Fibroblast of lung (primary cell): ENCODE results near the gene ATPAF2. TPM values are rescaled to one million over a fixed set of nuclear protein-coding genes. Genes with fewer than 3 reads are reported as not detected.
A peak's percentile ranks its signal among the peaks of the same experiment; 100 is the strongest.

Experiments
- DNase-seq, 2 donors: peaks; one replicate each; pipeline versions ENCODE4 v3.0.0 to v3.0.0-alpha.2; 2010; ENCODE audit warnings: low read depth in 2 of 2
- H2AFZ ChIP-seq: 2 replicates; pipeline ENCODE4 v1.5.1; 2012; ENCODE audit warnings: low read length, control low read depth, inconsistent platforms
- H3K27ac ChIP-seq: 2 replicates; pipeline ENCODE4 v1.5.1; 2011; ENCODE audit warnings: low read length, control low read depth; ENCODE audit not compliant: insufficient read depth
- H3K27me3 ChIP-seq: 2 replicates; pipeline ENCODE4 v1.5.1; 2011; ENCODE audit warnings: mild to moderate bottlenecking, low read length; ENCODE audit not compliant: control insufficient read depth, insufficient read depth
- H3K36me3 ChIP-seq: 2 replicates; pipeline ENCODE4 v1.5.1; 2011; ENCODE audit warnings: low read length; ENCODE audit not compliant: control insufficient read depth, insufficient read depth
- H3K4me1 ChIP-seq: 2 replicates; pipeline ENCODE4 v1.5.1; 2011; ENCODE audit warnings: low read length; ENCODE audit not compliant: control insufficient read depth, insufficient read depth; ENCODE audit errors: extremely low read depth
- H3K4me2 ChIP-seq: 2 replicates; pipeline ENCODE4 v1.5.1; 2011; ENCODE audit warnings: low read length, control low read depth; ENCODE audit not compliant: insufficient read depth; ENCODE audit errors: extremely low read depth
- H3K4me3 ChIP-seq, 4 experiments: fragments of 200-600 bp in 1 of 4; sonication (generic) in 1 of 4; replicated peaks in 1 of 4; 2 replicates each; pipeline ENCODE4 v1.5.1; 2011 to 2016; ENCODE audit warnings: low read length in 4 of 4, low read depth in 3 of 4, mild to moderate bottlenecking in 3 of 4, control low read depth in 2 of 4, inconsistent platforms in 1 of 4, mixed read lengths in 1 of 4; ENCODE audit not compliant: insufficient read depth in 1 of 4; ENCODE audit errors: control extremely low read depth in 1 of 4
- H3K79me2 ChIP-seq: 2 replicates; pipeline ENCODE4 v1.5.1; 2012; ENCODE audit warnings: mild to moderate bottlenecking, low read length, inconsistent platforms; ENCODE audit not compliant: control insufficient read depth, insufficient read depth
- H3K9ac ChIP-seq: 2 replicates; pipeline ENCODE4 v1.5.1; 2011; ENCODE audit warnings: mild to moderate bottlenecking, low read length, control low read depth; ENCODE audit not compliant: insufficient read depth
- H3K9me3 ChIP-seq: 2 replicates; pipeline ENCODE4 v1.5.1; 2012; ENCODE audit warnings: low read depth, low read length; ENCODE audit not compliant: control insufficient read depth, insufficient read depth
- H4K20me1 ChIP-seq: 2 replicates; pipeline ENCODE4 v1.5.1; 2011; ENCODE audit warnings: low read length; ENCODE audit not compliant: control insufficient read depth, insufficient read depth; ENCODE audit errors: extremely low read depth
- EZH2 ChIP-seq: IDR thresholded peaks from 2 replicates; pipeline ENCODE4 v1.5.1; 2012; ENCODE audit warnings: low read length, control low read depth, mild to moderate bottlenecking; ENCODE audit errors: missing control alignments
- polyA plus RNA-seq, 2 donors: library from polyadenylated mRNA; depleted of rRNA in 1 of 2; stranded (reverse) in 1 of 2; unstranded in 1 of 2; fragments of >200 nt; gene quantifications; 2 replicates each; pipeline ENCODE4 v1.2.1, GENCODE V29; 2011 to 2012; ENCODE audit warnings: missing spikeins in 1 of 2
- total RNA-seq: library from RNA; depleted of rRNA; stranded (reverse); fragments of >200 nt; gene quantifications from 2 replicates; pipeline ENCODE4 v1.2.1, GENCODE V29; 2014
- TF ChIP-seq, protein P1 (sequence below), 2 donors: IDR thresholded peaks in 1 of 2; conservative IDR thresholded peaks in 1 of 2; 1 replicate in 1 of 2; 2 replicates in 1 of 2; pipeline ENCODE4 v1.5.1; 2011 to 2012; ENCODE audit warnings: low read length in 2 of 2, control low read depth in 1 of 2, inconsistent platforms in 1 of 2, low read depth in 1 of 2, mild to moderate bottlenecking in 1 of 2

The ATPAF2 gene
- total and polyA plus RNA-seq, 2 donors (not counting 1 experiment from before 2014, with no cell fraction given): 11.6 to 12.6 TPM

DNA sequence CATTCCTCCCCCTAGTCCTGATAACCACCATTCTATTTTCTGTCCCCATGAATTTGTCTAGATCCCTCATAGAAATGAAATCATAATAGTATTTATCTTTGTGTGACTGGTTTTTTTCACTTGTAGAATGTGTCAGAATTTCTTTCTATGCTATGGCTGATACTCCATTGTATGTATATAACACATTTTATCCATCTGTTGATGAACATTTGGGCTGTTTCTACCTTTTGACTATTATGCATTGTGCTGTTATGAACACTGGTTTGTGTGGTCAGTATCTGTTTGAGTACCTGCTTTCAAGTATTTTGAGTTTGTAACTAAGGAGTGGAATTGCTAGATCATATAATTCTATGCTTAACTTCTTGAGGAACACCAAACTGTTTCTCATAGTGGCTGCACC is 32.8 kb upstream of the ATPAF2 start:
- Histone ChIP-seq H3K9ac (no peak overlapping the region), H3K9me3 (no peaks in the 10 kb centered on the region), H2AFZ (no peak overlapping the region), H3K36me3 (no peaks in the 10 kb centered on the region), H3K79me2 (no peaks in the 10 kb centered on the region), H3K4me3 (no peak overlapping the region), H3K27me3 (peaks cover 5% of the 10 kb centered on the region), H3K4me1 (peaks cover 4% of the 10 kb centered on the region), H3K27ac (no peak overlapping the region), H3K4me2 (no peak overlapping the region), H4K20me1 (no peaks in the 10 kb centered on the region)
- DNase-seq: no peak
- TF ChIP-seq EZH2: no peak
- TF ChIP-seq, protein P1, sequence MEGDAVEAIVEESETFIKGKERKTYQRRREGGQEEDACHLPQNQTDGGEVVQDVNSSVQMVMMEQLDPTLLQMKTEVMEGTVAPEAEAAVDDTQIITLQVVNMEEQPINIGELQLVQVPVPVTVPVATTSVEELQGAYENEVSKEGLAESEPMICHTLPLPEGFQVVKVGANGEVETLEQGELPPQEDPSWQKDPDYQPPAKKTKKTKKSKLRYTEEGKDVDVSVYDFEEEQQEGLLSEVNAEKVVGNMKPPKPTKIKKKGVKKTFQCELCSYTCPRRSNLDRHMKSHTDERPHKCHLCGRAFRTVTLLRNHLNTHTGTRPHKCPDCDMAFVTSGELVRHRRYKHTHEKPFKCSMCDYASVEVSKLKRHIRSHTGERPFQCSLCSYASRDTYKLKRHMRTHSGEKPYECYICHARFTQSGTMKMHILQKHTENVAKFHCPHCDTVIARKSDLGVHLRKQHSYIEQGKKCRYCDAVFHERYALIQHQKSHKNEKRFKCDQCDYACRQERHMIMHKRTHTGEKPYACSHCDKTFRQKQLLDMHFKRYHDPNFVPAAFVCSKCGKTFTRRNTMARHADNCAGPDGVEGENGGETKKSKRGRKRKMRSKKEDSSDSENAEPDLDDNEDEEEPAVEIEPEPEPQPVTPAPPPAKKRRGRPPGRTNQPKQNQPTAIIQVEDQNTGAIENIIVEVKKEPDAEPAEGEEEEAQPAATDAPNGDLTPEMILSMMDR (conservative IDR thresholded peaks at IDR 0.05 in 1 of 2, IDR thresholded peaks at IDR 0.05 in 1 of 2; ENCODE audit: low read depth in 1 of 2, low read length in 2 of 2): no peak

DNA sequence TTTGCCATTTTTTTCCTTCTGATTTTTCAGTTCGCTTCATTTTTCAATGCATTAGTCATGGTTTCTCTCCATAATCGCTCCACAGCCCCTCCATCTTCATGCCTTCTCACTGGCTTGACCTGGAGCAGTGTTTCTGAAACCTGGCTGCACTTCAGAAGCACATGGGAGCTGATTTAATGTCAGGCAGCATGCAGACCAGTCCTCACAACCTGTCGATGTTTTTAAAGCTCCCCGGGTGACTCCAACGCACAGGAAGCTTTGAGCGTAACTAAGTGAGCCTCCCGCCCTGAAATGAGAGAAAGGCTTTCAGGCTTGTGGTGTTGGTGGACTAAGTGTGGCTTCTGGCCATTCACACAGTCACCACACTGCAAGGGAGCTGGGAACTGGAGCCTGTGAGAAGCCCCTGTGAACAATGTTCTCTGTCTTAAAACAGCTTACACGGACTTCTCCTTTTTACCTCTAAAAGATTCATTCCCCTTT is 31.9 kb upstream of the ATPAF2 start:
- Histone ChIP-seq H3K36me3 (no peaks in the 10 kb centered on the region), H3K9ac (no peak overlapping the region), H3K79me2 (no peaks in the 10 kb centered on the region), H3K27ac (no peak overlapping the region), H3K9me3 (no peaks in the 10 kb centered on the region), H2AFZ (peak overlapping the region; percentile 56), H3K27me3 (peaks cover 5% of the 10 kb centered on the region), H3K4me1 (peaks cover 4% of the 10 kb centered on the region), H3K4me2 (peak overlapping the region; percentile 88), H4K20me1 (no peaks in the 10 kb centered on the region), H3K4me3 (peak overlapping the region; percentile 0 to 42 (median 24))
- TF ChIP-seq EZH2: no peak
- TF ChIP-seq, protein P1 (conservative IDR thresholded peaks at IDR 0.05 in 1 of 2, IDR thresholded peaks at IDR 0.05 in 1 of 2; ENCODE audit: low read depth in 1 of 2, low read length in 2 of 2): no peak
- peak; percentile 38 to 64 for DNase-seq

DNA sequence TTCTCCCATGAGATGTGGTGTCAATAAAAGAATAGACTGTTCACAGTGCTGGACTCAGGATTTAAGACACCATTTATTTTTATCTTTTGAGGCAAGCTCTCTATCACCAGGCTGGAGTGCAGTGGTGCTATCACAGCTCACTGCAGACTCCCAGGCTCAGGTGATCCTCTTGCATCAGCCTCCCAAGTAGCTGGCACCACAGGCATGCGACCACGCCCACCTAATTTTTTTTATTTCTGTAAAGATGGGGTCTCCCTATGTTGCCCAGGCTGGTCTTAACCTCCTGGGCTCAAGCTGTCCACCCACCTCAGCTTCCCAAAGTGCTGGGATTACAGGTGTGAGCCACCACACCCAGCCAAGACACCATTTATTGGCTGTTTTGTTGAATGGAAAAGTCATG is 30.1 kb upstream of the ATPAF2 start:
- Histone ChIP-seq H3K79me2 (no peaks in the 10 kb centered on the region), H4K20me1 (no peaks in the 10 kb centered on the region), H3K9me3 (no peaks in the 10 kb centered on the region), H3K9ac (no peak overlapping the region), H3K4me1 (peaks cover 4% of the 10 kb centered on the region), H3K36me3 (peaks cover 6% of the 10 kb centered on the region), H3K4me2 (no peak overlapping the region), H2AFZ (no peak overlapping the region), H3K27me3 (no peaks in the 10 kb centered on the region), H3K27ac (no peak overlapping the region), H3K4me3 (no peak overlapping the region)
- TF ChIP-seq, protein P1 (conservative IDR thresholded peaks at IDR 0.05 in 1 of 2, IDR thresholded peaks at IDR 0.05 in 1 of 2; ENCODE audit: low read depth in 1 of 2, low read length in 2 of 2): no peak
- TF ChIP-seq EZH2: no peak
- no peak for DNase-seq
